ENCODE data around the gene LUC7L.
"Not testable (repeated sequence)": the region's sequence is repeated elsewhere in the genome, so short reads cannot be mapped to it uniquely, and the experiment has no call there.

Gene LUC7L

DNA sequence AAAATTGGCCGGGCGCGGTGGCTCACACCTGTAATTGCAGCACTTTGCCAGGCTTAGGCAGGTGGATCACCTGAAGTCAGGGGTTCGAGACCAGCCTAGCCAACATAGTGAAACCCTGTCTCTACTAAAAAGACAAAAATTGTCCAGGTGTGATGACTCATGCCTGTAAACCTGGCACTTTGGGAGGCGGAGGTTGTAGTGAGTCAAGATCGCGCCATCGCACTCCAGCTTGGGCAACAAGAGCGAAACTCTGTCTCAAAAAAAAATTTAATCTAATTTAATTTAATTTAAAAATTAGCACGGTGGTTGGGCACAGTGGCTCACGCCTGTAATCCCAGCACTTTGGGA is 50.6 kb downstream of the LUC7L start:
- peaks cover 10% of the 10 kb centered on the region for H3K4me1 ChIP-seq (ENCODE audit: control insufficient read depth, low read length)
- no peaks in the 10 kb centered on the region for H3K9me3 ChIP-seq (ENCODE audit: control insufficient read depth, insufficient read depth, low read length)
- no peak overlapping the region for H3K4me2 ChIP-seq (ENCODE audit: low read length)
- H3F3A ChIP-seq (ENCODE audit: control insufficient read depth, insufficient read depth) = peaks cover 14% of the 10 kb centered on the region
- H3K27ac ChIP-seq (ENCODE audit: low read depth, low read length) = no peak overlapping the region
- no peaks in the 10 kb centered on the region for H3K36me3 ChIP-seq (ENCODE audit: control insufficient read depth, low read length)
- no peaks in the 10 kb centered on the region for H3K79me2 ChIP-seq (ENCODE audit: control insufficient read depth, low read length)
- TF ChIP-seq EZH2phosphoT487 (IDR thresholded peaks at IDR 0.05; ENCODE audit: borderline replicate concordance, low read length) = no peak
- TF ChIP-seq, protein P1, sequence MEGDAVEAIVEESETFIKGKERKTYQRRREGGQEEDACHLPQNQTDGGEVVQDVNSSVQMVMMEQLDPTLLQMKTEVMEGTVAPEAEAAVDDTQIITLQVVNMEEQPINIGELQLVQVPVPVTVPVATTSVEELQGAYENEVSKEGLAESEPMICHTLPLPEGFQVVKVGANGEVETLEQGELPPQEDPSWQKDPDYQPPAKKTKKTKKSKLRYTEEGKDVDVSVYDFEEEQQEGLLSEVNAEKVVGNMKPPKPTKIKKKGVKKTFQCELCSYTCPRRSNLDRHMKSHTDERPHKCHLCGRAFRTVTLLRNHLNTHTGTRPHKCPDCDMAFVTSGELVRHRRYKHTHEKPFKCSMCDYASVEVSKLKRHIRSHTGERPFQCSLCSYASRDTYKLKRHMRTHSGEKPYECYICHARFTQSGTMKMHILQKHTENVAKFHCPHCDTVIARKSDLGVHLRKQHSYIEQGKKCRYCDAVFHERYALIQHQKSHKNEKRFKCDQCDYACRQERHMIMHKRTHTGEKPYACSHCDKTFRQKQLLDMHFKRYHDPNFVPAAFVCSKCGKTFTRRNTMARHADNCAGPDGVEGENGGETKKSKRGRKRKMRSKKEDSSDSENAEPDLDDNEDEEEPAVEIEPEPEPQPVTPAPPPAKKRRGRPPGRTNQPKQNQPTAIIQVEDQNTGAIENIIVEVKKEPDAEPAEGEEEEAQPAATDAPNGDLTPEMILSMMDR (IDR thresholded peaks at IDR 0.05; ENCODE audit: low read depth, low read length, poor library complexity, severe bottlenecking) = no peak
- H4K20me1 ChIP-seq (ENCODE audit: control insufficient read depth, insufficient read depth, low read depth, low read length) = no peaks in the 10 kb centered on the region
- H3K4me3 ChIP-seq (ENCODE audit: low read length) = no peak overlapping the region
- H3K9me2 ChIP-seq (replicated peaks; ENCODE audit: control insufficient read depth, low read length) = no peaks in the 10 kb centered on the region
- peaks cover 27% of the 10 kb centered on the region for H3K27me3 ChIP-seq (ENCODE audit: control insufficient read depth, low read length)

DNA sequence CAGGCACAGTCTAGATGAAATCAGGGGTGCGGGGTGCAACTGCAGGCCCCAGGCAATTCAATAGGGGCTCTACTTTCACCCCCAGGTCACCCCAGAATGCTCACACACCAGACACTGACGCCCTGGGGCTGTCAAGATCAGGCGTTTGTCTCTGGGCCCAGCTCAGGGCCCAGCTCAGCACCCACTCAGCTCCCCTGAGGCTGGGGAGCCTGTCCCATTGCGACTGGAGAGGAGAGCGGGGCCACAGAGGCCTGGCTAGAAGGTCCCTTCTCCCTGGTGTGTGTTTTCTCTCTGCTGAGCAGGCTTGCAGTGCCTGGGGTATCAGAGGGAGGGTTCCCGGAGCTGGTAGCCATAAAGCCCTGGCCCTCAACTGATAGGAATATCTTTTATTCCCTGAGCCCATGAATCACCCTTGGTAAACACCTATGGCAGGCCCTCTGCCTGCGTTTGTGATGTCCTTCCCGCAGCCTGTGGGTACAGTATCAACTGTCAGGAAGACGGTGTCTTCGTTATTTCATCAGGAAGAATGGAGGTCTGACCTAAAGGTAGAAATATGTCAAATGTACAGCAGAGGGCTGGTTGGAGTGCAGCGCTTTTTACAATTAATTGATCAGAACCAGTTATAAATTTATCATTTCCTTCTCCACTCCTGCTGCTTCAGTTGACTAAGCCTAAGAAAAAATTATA is 51.1 kb downstream of the LUC7L start:
- Histone ChIP-seq H3K27ac (ENCODE audit: low read depth, low read length) (no peak overlapping the region), H3K4me3 (ENCODE audit: low read length) (no peak overlapping the region), H3K27me3 (ENCODE audit: control insufficient read depth, low read length) (peaks cover 30% of the 10 kb centered on the region), H3K4me1 (ENCODE audit: control insufficient read depth, low read length) (peaks cover 10% of the 10 kb centered on the region), H3K9me3 (ENCODE audit: control insufficient read depth, insufficient read depth, low read length) (no peaks in the 10 kb centered on the region), H3K4me2 (ENCODE audit: low read length) (no peak overlapping the region), H3K36me3 (ENCODE audit: control insufficient read depth, low read length) (no peaks in the 10 kb centered on the region), H4K20me1 (ENCODE audit: control insufficient read depth, insufficient read depth, low read depth, low read length) (no peaks in the 10 kb centered on the region), H3F3A (ENCODE audit: control insufficient read depth, insufficient read depth) (peaks cover 12% of the 10 kb centered on the region), H3K9me2 (replicated peaks; ENCODE audit: control insufficient read depth, low read length) (no peaks in the 10 kb centered on the region), H3K79me2 (ENCODE audit: control insufficient read depth, low read length) (no peaks in the 10 kb centered on the region)
- no peak for TF ChIP-seq EZH2phosphoT487 (IDR thresholded peaks at IDR 0.05; ENCODE audit: borderline replicate concordance, low read length)
- TF ChIP-seq, protein P1 (IDR thresholded peaks at IDR 0.05; ENCODE audit: low read depth, low read length, poor library complexity, severe bottlenecking) = no peak

DNA sequence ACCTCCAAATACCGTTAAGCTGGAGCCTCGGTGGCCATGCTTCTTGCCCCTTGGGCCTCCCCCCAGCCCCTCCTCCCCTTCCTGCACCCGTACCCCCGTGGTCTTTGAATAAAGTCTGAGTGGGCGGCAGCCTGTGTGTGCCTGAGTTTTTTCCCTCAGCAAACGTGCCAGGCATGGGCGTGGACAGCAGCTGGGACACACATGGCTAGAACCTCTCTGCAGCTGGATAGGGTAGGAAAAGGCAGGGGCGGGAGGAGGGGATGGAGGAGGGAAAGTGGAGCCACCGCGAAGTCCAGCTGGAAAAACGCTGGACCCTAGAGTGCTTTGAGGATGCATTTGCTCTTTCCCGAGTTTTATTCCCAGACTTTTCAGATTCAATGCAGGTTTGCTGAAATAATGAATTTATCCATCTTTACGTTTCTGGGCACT is 51.8 kb downstream of the LUC7L start:
- H3K9me2 ChIP-seq (replicated peaks; ENCODE audit: control insufficient read depth, low read length) = no peaks in the 10 kb centered on the region
- no peak overlapping the region for H3K4me3 ChIP-seq (ENCODE audit: low read length)
- no peaks in the 10 kb centered on the region for H4K20me1 ChIP-seq (ENCODE audit: control insufficient read depth, insufficient read depth, low read depth, low read length)
- peaks cover 6% of the 10 kb centered on the region; the same call in 1 of the 2 replicates for H3F3A ChIP-seq (ENCODE audit: control insufficient read depth, insufficient read depth)
- peaks cover 10% of the 10 kb centered on the region for H3K4me1 ChIP-seq (ENCODE audit: control insufficient read depth, low read length)
- H3K27me3 ChIP-seq (ENCODE audit: control insufficient read depth, low read length) = peaks cover 30% of the 10 kb centered on the region
- no peak overlapping the region for H3K27ac ChIP-seq (ENCODE audit: low read depth, low read length)
- H3K9me3 ChIP-seq (ENCODE audit: control insufficient read depth, insufficient read depth, low read length) = no peaks in the 10 kb centered on the region
- H3K79me2 ChIP-seq (ENCODE audit: control insufficient read depth, low read length) = no peaks in the 10 kb centered on the region
- H3K4me2 ChIP-seq (ENCODE audit: low read length) = no peak overlapping the region
- TF ChIP-seq EZH2phosphoT487 (IDR thresholded peaks at IDR 0.05; ENCODE audit: borderline replicate concordance, low read length) = no peak
- TF ChIP-seq, protein P1 (IDR thresholded peaks at IDR 0.05; ENCODE audit: low read depth, low read length, poor library complexity, severe bottlenecking) = no peak
- no peaks in the 10 kb centered on the region for H3K36me3 ChIP-seq (ENCODE audit: control insufficient read depth, low read length)

DNA sequence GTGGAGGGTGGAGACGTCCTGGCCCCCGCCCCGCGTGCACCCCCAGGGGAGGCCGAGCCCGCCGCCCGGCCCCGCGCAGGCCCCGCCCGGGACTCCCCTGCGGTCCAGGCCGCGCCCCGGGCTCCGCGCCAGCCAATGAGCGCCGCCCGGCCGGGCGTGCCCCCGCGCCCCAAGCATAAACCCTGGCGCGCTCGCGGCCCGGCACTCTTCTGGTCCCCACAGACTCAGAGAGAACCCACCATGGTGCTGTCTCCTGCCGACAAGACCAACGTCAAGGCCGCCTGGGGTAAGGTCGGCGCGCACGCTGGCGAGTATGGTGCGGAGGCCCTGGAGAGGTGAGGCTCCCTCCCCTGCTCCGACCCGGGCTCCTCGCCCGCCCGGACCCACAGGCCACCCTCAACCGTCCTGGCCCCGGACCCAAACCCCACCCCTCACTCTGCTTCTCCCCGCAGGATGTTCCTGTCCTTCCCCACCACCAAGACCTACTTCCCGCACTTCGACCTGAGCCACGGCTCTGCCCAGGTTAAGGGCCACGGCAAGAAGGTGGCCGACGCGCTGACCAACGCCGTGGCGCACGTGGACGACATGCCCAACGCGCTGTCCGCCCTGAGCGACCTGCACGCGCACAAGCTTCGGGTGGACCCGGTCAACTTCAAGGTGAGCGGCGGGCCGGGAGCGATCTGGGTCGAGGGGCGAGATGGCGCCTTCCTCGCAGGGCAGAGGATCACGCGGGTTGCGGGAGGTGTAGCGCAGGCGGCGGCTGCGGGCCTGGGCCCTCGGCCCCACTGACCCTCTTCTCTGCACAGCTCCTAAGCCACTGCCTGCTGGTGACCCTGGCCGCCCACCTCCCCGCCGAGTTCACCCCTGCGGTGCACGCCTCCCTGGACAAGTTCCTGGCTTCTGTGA is 52.5 kb downstream of the LUC7L start, which contains the start of gene HBA1:
Gene HBA1, plus strand, starts transcription at position 204 of the 906 bp plus-strand sequence. Its CDS starts 37 bp downstream, at position 241.
- not testable (repeated sequence) for H3K36me3 ChIP-seq (ENCODE audit: control insufficient read depth, low read length); H3K4me2 ChIP-seq (ENCODE audit: low read length); H3F3A ChIP-seq (ENCODE audit: control insufficient read depth, insufficient read depth); H3K4me1 ChIP-seq (ENCODE audit: control insufficient read depth, low read length); H3K79me2 ChIP-seq (ENCODE audit: control insufficient read depth, low read length); H3K27ac ChIP-seq (ENCODE audit: low read depth, low read length); H3K9me2 ChIP-seq (replicated peaks; ENCODE audit: control insufficient read depth, low read length); H3K9me3 ChIP-seq (ENCODE audit: control insufficient read depth, insufficient read depth, low read length); H3K4me3 ChIP-seq (ENCODE audit: low read length); H4K20me1 ChIP-seq (ENCODE audit: control insufficient read depth, insufficient read depth, low read depth, low read length)
- peaks cover 32% of the 10 kb centered on the region for H3K27me3 ChIP-seq (ENCODE audit: control insufficient read depth, low read length)

DNA sequence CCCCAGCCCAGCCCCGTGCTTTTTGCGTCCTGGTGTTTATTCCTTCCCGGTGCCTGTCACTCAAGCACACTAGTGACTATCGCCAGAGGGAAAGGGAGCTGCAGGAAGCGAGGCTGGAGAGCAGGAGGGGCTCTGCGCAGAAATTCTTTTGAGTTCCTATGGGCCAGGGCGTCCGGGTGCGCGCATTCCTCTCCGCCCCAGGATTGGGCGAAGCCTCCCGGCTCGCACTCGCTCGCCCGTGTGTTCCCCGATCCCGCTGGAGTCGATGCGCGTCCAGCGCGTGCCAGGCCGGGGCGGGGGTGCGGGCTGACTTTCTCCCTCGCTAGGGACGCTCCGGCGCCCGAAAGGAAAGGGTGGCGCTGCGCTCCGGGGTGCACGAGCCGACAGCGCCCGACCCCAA is 53.2 kb downstream of the LUC7L start:
- not testable (repeated sequence) for H3K4me3 ChIP-seq (ENCODE audit: low read length); H3K4me2 ChIP-seq (ENCODE audit: low read length); H3K36me3 ChIP-seq (ENCODE audit: control insufficient read depth, low read length); H3K4me1 ChIP-seq (ENCODE audit: control insufficient read depth, low read length); H3K79me2 ChIP-seq (ENCODE audit: control insufficient read depth, low read length); H3K9me2 ChIP-seq (replicated peaks; ENCODE audit: control insufficient read depth, low read length); H3F3A ChIP-seq (ENCODE audit: control insufficient read depth, insufficient read depth); H4K20me1 ChIP-seq (ENCODE audit: control insufficient read depth, insufficient read depth, low read depth, low read length); H3K9me3 ChIP-seq (ENCODE audit: control insufficient read depth, insufficient read depth, low read length); H3K27ac ChIP-seq (ENCODE audit: low read depth, low read length)
- peaks cover 34% of the 10 kb centered on the region for H3K27me3 ChIP-seq (ENCODE audit: control insufficient read depth, low read length)

Measured in DOHH2 (cell line).